H9 (cell line): ENCODE results near the gene RHOB. TPM values are rescaled to one million over a fixed set of nuclear protein-coding genes. Genes with fewer than 3 reads are reported as not detected.

Experiments
- DNase-seq: peaks from one replicate; pipeline ENCODE4 v3.0.0-alpha.2; 2017
- H2AFZ ChIP-seq: one replicate; pipeline ENCODE4 v1.6.1; 2013; ENCODE audit warnings: mild to moderate bottlenecking, low read length, control low read depth, moderate library complexity
- H2AK5ac ChIP-seq: 2 replicates; pipeline ENCODE4 v1.6.1; 2013; ENCODE audit warnings: low read length, control low read depth, mixed read lengths; ENCODE audit not compliant: insufficient read length
- H2BK120ac ChIP-seq: one replicate; pipeline ENCODE4 v1.6.1; 2013; ENCODE audit warnings: low read depth, mild to moderate bottlenecking, low read length, control low read depth, inconsistent platforms; ENCODE audit not compliant: poor library complexity, severe bottlenecking
- H2BK12ac ChIP-seq: 2 replicates; pipeline ENCODE4 v1.6.1; 2013; ENCODE audit warnings: low read length, control low read depth, mixed read lengths, low read depth; ENCODE audit not compliant: insufficient read length
- H2BK15ac ChIP-seq: 2 replicates; pipeline ENCODE4 v1.6.1; 2013; ENCODE audit warnings: low read depth, low read length, control low read depth
- H2BK20ac ChIP-seq: one replicate; pipeline ENCODE4 v1.6.1; 2013; ENCODE audit warnings: low read depth, mild to moderate bottlenecking, low read length, control low read depth, inconsistent platforms; ENCODE audit not compliant: poor library complexity, severe bottlenecking
- H2BK5ac ChIP-seq: 2 replicates; pipeline ENCODE4 v1.6.1; 2013; ENCODE audit warnings: low read length, control low read depth, mixed read lengths; ENCODE audit not compliant: insufficient read length
- H3K14ac ChIP-seq: 2 replicates; pipeline ENCODE4 v1.6.1; 2013; ENCODE audit warnings: low read length, control low read depth; ENCODE audit not compliant: insufficient read depth
- H3K18ac ChIP-seq: 2 replicates; pipeline ENCODE4 v1.6.1; 2013; ENCODE audit warnings: low read depth, mild to moderate bottlenecking, mixed read lengths, low read length, control low read depth; ENCODE audit not compliant: insufficient read length
- H3K23ac ChIP-seq: 2 replicates; pipeline ENCODE4 v1.6.1; 2013; ENCODE audit warnings: low read length, control low read depth, mixed read lengths, low read depth; ENCODE audit not compliant: insufficient read length
- H3K23me2 ChIP-seq: 2 replicates; pipeline ENCODE4 v1.6.1; 2013; ENCODE audit warnings: low read depth, mild to moderate bottlenecking, mixed read lengths, low read length, control low read depth; ENCODE audit not compliant: insufficient read length, poor library complexity, severe bottlenecking
- H3K27ac ChIP-seq: 2 replicates; pipeline ENCODE4 v1.5.1; 2013; ENCODE audit warnings: low read length, control low read depth, mixed read lengths, low read depth; ENCODE audit not compliant: insufficient read length
- H3K27me3 ChIP-seq: 2 replicates; pipeline ENCODE4 v1.6.1; 2013; ENCODE audit warnings: low read length, control low read depth, inconsistent platforms; ENCODE audit not compliant: insufficient read depth
- H3K4ac ChIP-seq: 2 replicates; pipeline ENCODE4 v1.6.1; 2013; ENCODE audit warnings: low read depth, mild to moderate bottlenecking, control low read depth, inconsistent platforms, low read length, moderate library complexity
- H3K4me1 ChIP-seq: 2 replicates; pipeline ENCODE4 v1.6.1; 2013; ENCODE audit warnings: low read length, control low read depth, inconsistent platforms; ENCODE audit not compliant: insufficient read depth
- H3K4me2 ChIP-seq: 2 replicates; pipeline ENCODE4 v1.6.1; 2013; ENCODE audit warnings: low read length, control low read depth, mixed read lengths; ENCODE audit not compliant: insufficient read length, insufficient read depth
- H3K56ac ChIP-seq: 2 replicates; pipeline ENCODE4 v1.6.1; 2013; ENCODE audit warnings: low read depth, mild to moderate bottlenecking, mixed read lengths, low read length, control low read depth; ENCODE audit not compliant: insufficient read length
- H3K79me1 ChIP-seq: 2 replicates; pipeline ENCODE4 v1.6.1; 2013; ENCODE audit warnings: low read depth, mild to moderate bottlenecking, moderate library complexity, low read length, control low read depth, inconsistent platforms; ENCODE audit not compliant: insufficient read depth, poor library complexity, severe bottlenecking
- H3K79me2 ChIP-seq: 2 replicates; pipeline ENCODE4 v1.6.1; 2013; ENCODE audit warnings: low read length, control low read depth, inconsistent platforms; ENCODE audit not compliant: insufficient read depth
- H3K9ac ChIP-seq: 2 replicates; pipeline ENCODE4 v1.6.1; 2013; ENCODE audit warnings: low read length, control low read depth, mixed read lengths; ENCODE audit not compliant: insufficient read length; ENCODE audit errors: extremely low read depth
- H3K9me3 ChIP-seq: one replicate; pipeline ENCODE4 v1.6.1; 2013; ENCODE audit warnings: low read depth, low read length, inconsistent platforms; ENCODE audit not compliant: control insufficient read depth
- H3T11ph ChIP-seq: one replicate; pipeline ENCODE4 v1.6.1; 2013; ENCODE audit warnings: mild to moderate bottlenecking, low read length, control low read depth, inconsistent platforms
- H4K20me1 ChIP-seq: one replicate; pipeline ENCODE4 v1.6.1; 2013; ENCODE audit not compliant: control insufficient read depth, insufficient read length, insufficient read depth
- H4K5ac ChIP-seq: 2 replicates; pipeline ENCODE4 v1.6.1; 2013; ENCODE audit warnings: low read depth, mild to moderate bottlenecking, mixed read lengths, low read length, control low read depth; ENCODE audit not compliant: insufficient read length
- H4K8ac ChIP-seq: replicated peaks from 2 replicates; pipeline ENCODE4 v1.6.1; 2013; ENCODE audit warnings: low read length, control low read depth, mixed read lengths, low read depth; ENCODE audit not compliant: insufficient read length
- H4K91ac ChIP-seq: 2 replicates; pipeline ENCODE4 v1.6.1; 2013; ENCODE audit warnings: low read depth, mild to moderate bottlenecking, moderate library complexity, mixed read lengths, low read length, control low read depth; ENCODE audit not compliant: insufficient read length
- H3K27ac Mint-ChIP-seq, 3 experiments: 2 replicates in 2 of 3; 3 replicates in 1 of 3; pipeline ENCODE4 v1.8.0; 2020 to 2021; ENCODE audit warnings: mixed read lengths in 3 of 3, mild to moderate bottlenecking in 1 of 3, moderate library complexity in 1 of 3
- H3K27me3 Mint-ChIP-seq: 2 replicates; pipeline ENCODE4 v1.8.0; 2021; ENCODE audit warnings: low read depth, mild to moderate bottlenecking, moderate library complexity, mixed read lengths
- H3K36me3 Mint-ChIP-seq, 3 experiments: 2 replicates in 2 of 3; 3 replicates in 1 of 3; pipeline ENCODE4 v1.8.0; 2020 to 2021; ENCODE audit warnings: low read depth in 3 of 3, mixed read lengths in 3 of 3; ENCODE audit not compliant: insufficient read depth in 1 of 3
- H3K4me1 Mint-ChIP-seq, 2 experiments: 2 replicates each; pipeline ENCODE4 v1.8.0; 2020; ENCODE audit warnings: mixed read lengths in 2 of 2
- H3K4me3 Mint-ChIP-seq, 2 experiments: 2 replicates in 1 of 2; 3 replicates in 1 of 2; pipeline ENCODE4 v1.8.0; 2020 to 2021; ENCODE audit warnings: mild to moderate bottlenecking in 2 of 2, mixed read lengths in 2 of 2, moderate library complexity in 1 of 2
- H3K9me3 Mint-ChIP-seq, 2 experiments: 2 replicates in 1 of 2; 3 replicates in 1 of 2; pipeline ENCODE4 v1.8.0; 2020; ENCODE audit warnings: mild to moderate bottlenecking in 2 of 2, mixed read lengths in 2 of 2, moderate library complexity in 1 of 2
- CTCF ChIP-seq: fragments of 200-600 bp; sonication (generic); conservative IDR thresholded peaks from 3 replicates; pipeline ENCODE4 v1.8.0; 2021; ENCODE audit warnings: antibody characterized with exemption, mild to moderate bottlenecking
- WGBS: extraction: QIAGEN DNeasy Blood & Tissue Kit; methylation state at CpG from one replicate; pipeline ENCODE4 v1.1.7; 2013; ENCODE audit warnings: missing lambda C conversion rate, low lambda C conversion rate, mixed read lengths; ENCODE audit not compliant: insufficient read length; ENCODE audit errors: extremely low coverage; 5-methylcytosine and 5-hydroxymethylcytosine counted together
- total RNA-seq: library from RNA; stranded (reverse); gene quantifications from 2 replicates; pipeline ENCODE4 v1.2.1, GENCODE V29; 2021

Gene RHOB
- total RNA-seq, 1 experiment from 2014 or later: 10.3 TPM

GRCh38 chr2:20440001-20440560 is 6.8 kb upstream of the RHOB start:
- no peak overlapping the region for H3T11ph ChIP-seq
- H4K91ac ChIP-seq: no peak overlapping the region
- H3K79me2 ChIP-seq: no peaks in the 10 kb centered on the region
- H4K8ac ChIP-seq: no peak overlapping the region
- H4K5ac ChIP-seq: no peak overlapping the region
- H4K20me1 ChIP-seq: no peaks in the 10 kb centered on the region
- H2BK12ac ChIP-seq: no peak overlapping the region
- no peak for DNase-seq
- H3K4ac ChIP-seq: no peak overlapping the region
- H3K27me3 ChIP-seq: no peaks in the 10 kb centered on the region; the same call in 1 of the 2 replicates
- no peak overlapping the region for H2BK20ac ChIP-seq
- H2BK5ac ChIP-seq: no peak overlapping the region
- no peaks in the 10 kb centered on the region for H3K23me2 ChIP-seq
- H2BK120ac ChIP-seq: no peak overlapping the region
- no peaks in the 10 kb centered on the region for H3K36me3 Mint-ChIP-seq
- no CpG with 5 or more reads among the region's 6 CpGs for WGBS
- H3K27ac ChIP-seq: no peak overlapping the region
- peaks cover 18% of the 10 kb centered on the region for H3K27me3 Mint-ChIP-seq
- H3K56ac ChIP-seq: no peak overlapping the region
- no peak overlapping the region for H3K23ac ChIP-seq
- H2AK5ac ChIP-seq: no peak overlapping the region
- no peaks in the 10 kb centered on the region for H3K9me3 ChIP-seq
- no peaks in the 10 kb centered on the region for H3K9me3 Mint-ChIP-seq
- no peak overlapping the region for H2BK15ac ChIP-seq
- H2AFZ ChIP-seq: no peak overlapping the region
- peaks cover 3% of the 10 kb centered on the region; the same call in 1 of the 2 replicates for H3K4me1 ChIP-seq
- H3K79me1 ChIP-seq: no peaks in the 10 kb centered on the region
- no peak overlapping the region for H3K14ac ChIP-seq
- H3K27ac Mint-ChIP-seq: no peak overlapping the region
- H3K4me2 ChIP-seq: no peak overlapping the region
- peaks cover 4 to 19% of the 10 kb centered on the region in 2 experiments; a peak in 3 of 4 replicates for H3K4me1 Mint-ChIP-seq
- no peak overlapping the region for H3K4me3 Mint-ChIP-seq
- no peak for TF ChIP-seq CTCF
- no peak overlapping the region for H3K18ac ChIP-seq
- H3K9ac ChIP-seq: no peak overlapping the region
